GM12878 (cell line): ENCODE results near the gene EPB41L4A. TPM values are rescaled to one million over a fixed set of nuclear protein-coding genes. Genes with fewer than 3 reads are reported as not detected.

Experiments
- ATAC-seq: fragments of 200-7000 bp; cut with Tn5 transposase; 3 replicates; pipeline ENCODE4 v1.9.1; 2020; ENCODE audit warnings: mild to moderate bottlenecking, moderate library complexity
- BruUV-seq: library from RNA; stranded (reverse); fragments of 400-500 nt; replicated peaks from 2 replicates; lab custom pipeline; 2021; lab: Mats Ljungman, UMichigan
- CTCF ChIA-PET: fragments of 300-600 bp; sonication (Branson Sonifier 250); formaldehyde crosslinking; extraction: SDS; loops from one replicate; lab custom pipeline; 2021; ENCODE audit warnings: inconsistent platforms; lab: Yijun Ruan, JAX
- POLR2A ChIA-PET: fragments of 350-600 bp; formaldehyde crosslinking; extraction: SDS; loops from one replicate; lab custom pipeline; 2021; ENCODE audit warnings: inconsistent platforms; lab: Charles Lee
- RAD21 ChIA-PET: fragments of 300-600 bp; sonication (Branson Sonifier 250); formaldehyde crosslinking; loops from one replicate; lab custom pipeline; 2023; ENCODE audit warnings: antibody characterized with exemption; ENCODE audit not compliant: unreplicated experiment; lab: Charles Lee
- SMC1A ChIA-PET: fragments of 300-600 bp; sonication (Branson Sonifier 250); formaldehyde crosslinking; loops from one replicate; lab custom pipeline; 2023; ENCODE audit not compliant: unreplicated experiment, uncharacterized antibody; lab: Charles Lee
- DNase-seq: peaks from one replicate; pipeline ENCODE4 v3.0.0-alpha.2; 2011; ENCODE audit warnings: low read depth, low spot score
- FAIRE-seq: peaks from 3 replicates; lab custom pipeline; 2011; peaks lifted over from hg19 to GRCh38; lab: Jason Lieb, UNC
- H2AFZ ChIP-seq: 2 replicates; pipeline ENCODE4 v1.6.0; 2011; ENCODE audit warnings: low read depth, low read length, control low read depth; ENCODE audit not compliant: control insufficient read depth
- H3K27ac ChIP-seq: 2 replicates; pipeline ENCODE4 v1.5.1; 2011; ENCODE audit warnings: control low read depth; ENCODE audit not compliant: control insufficient read depth, insufficient read depth
- H3K27me3 ChIP-seq, 2 experiments: replicated peaks in 1 of 2; 2 replicates each; pipeline versions ENCODE4 v1.6.0 to v1.6.1; 2011; ENCODE audit warnings: low read length in 1 of 2; ENCODE audit not compliant: control insufficient read depth in 2 of 2, insufficient read depth in 2 of 2
- H3K36me3 ChIP-seq, 2 experiments: 2 replicates each; pipeline ENCODE4 v1.5.1; 2011; ENCODE audit warnings: low read length in 1 of 2; ENCODE audit not compliant: control insufficient read depth in 2 of 2, insufficient read depth in 2 of 2
- H3K4me1 ChIP-seq: 2 replicates; pipeline ENCODE4 v1.6.1; 2011; ENCODE audit warnings: mild to moderate bottlenecking, low read length, moderate library complexity, mixed read lengths; ENCODE audit not compliant: control insufficient read depth, insufficient read depth
- H3K4me2 ChIP-seq: 2 replicates; pipeline ENCODE4 v1.6.0; 2011; ENCODE audit warnings: control low read depth; ENCODE audit not compliant: control insufficient read depth, insufficient read depth
- H3K4me3 ChIP-seq: fragments of 200-600 bp; sonication (generic); 2 replicates; pipeline ENCODE4 v1.5.1; 2016
- H3K79me2 ChIP-seq: 2 replicates; pipeline ENCODE4 v1.6.0; 2011; ENCODE audit warnings: low read length; ENCODE audit not compliant: control insufficient read depth, insufficient read depth
- H3K9ac ChIP-seq: 2 replicates; pipeline ENCODE4 v1.8.0; 2011; ENCODE audit warnings: low read length, control low read depth, mixed read lengths; ENCODE audit not compliant: control insufficient read depth, insufficient read depth
- H3K9me3 ChIP-seq: replicated peaks from 3 replicates; pipeline ENCODE4 v1.5.1; 2011; ENCODE audit warnings: mild to moderate bottlenecking, low read length; ENCODE audit not compliant: control insufficient read depth, insufficient read depth
- H4K20me1 ChIP-seq: 2 replicates; pipeline ENCODE4 v1.6.0; 2011; ENCODE audit not compliant: control insufficient read depth, insufficient read depth
- ATF7 ChIP-seq: fragments of 450-650 bp; IDR thresholded peaks from 2 replicates; pipeline ENCODE4 v1.6.1; 2016; ENCODE audit warnings: low read depth, mild to moderate bottlenecking
- CEBPB ChIP-seq, 2 experiments: fragments of 150-350 bp in 1 of 2; IDR thresholded peaks; 2 replicates each; pipeline ENCODE4 v1.6.1; 2012 to 2014; ENCODE audit warnings: low read depth in 2 of 2, low read length in 2 of 2, borderline replicate concordance in 1 of 2, inconsistent platforms in 1 of 2
- CREB1 ChIP-seq: IDR thresholded peaks from 2 replicates; pipeline ENCODE4 v1.6.1; 2012; ENCODE audit warnings: low read depth, mild to moderate bottlenecking, inconsistent platforms
- IRF4 ChIP-seq: IDR thresholded peaks from 2 replicates; pipeline ENCODE4 v1.6.1; 2011; ENCODE audit warnings: low read depth, low read length
- MTA3 ChIP-seq: IDR thresholded peaks from 2 replicates; pipeline ENCODE4 v1.6.1; 2012; ENCODE audit warnings: low read length, inconsistent platforms, borderline replicate concordance
- NFYB ChIP-seq: IDR thresholded peaks from 2 replicates; pipeline ENCODE4 v1.6.1; 2011; ENCODE audit warnings: low read depth, mild to moderate bottlenecking, low read length, improper control_type of control experiment, moderate library complexity; ENCODE audit not compliant: insufficient read depth
- RUNX3 ChIP-seq: IDR thresholded peaks from 2 replicates; pipeline ENCODE4 v1.6.1; 2012; ENCODE audit warnings: low read length, inconsistent platforms
- ZNF217 ChIP-seq: fragments of 450-650 bp; IDR thresholded peaks from 2 replicates; pipeline ENCODE4 v1.6.1; 2017; ENCODE audit warnings: antibody characterized with exemption, mild to moderate bottlenecking
- ZNF384 ChIP-seq: IDR thresholded peaks from 2 replicates; pipeline ENCODE4 v1.6.1; 2012; ENCODE audit warnings: low read depth, mild to moderate bottlenecking, low read length, improper control_type of control experiment, borderline replicate concordance
- WGBS: methylation state at CpG from one replicate; pipeline ENCODE4 v1.1.6; 2016; ENCODE audit warnings: low lambda C conversion rate; ENCODE audit not compliant: insufficient replicate concordance, insufficient coverage; ENCODE audit errors: missing lambda C conversion rate; 5-methylcytosine and 5-hydroxymethylcytosine counted together
- in situ Hi-C: fragments of 300-500 bp; cut with MboI; formaldehyde crosslinking; loops from 9 replicates; pipeline ENCODE4 v1.14.3; 2018; ENCODE audit warnings: mixed read lengths
- intact Hi-C: fragments of 100-400 bp; cut with micrococcal nuclease; formaldehyde crosslinking; loops from one replicate; pipeline ENCODE4 v1.14.2; 2022; ENCODE audit not compliant: unreplicated experiment
- polyA plus RNA-seq, 11 experiments: library from polyadenylated mRNA; depleted of rRNA in 4 of 11; unstranded in 6 of 11; stranded (reverse) in 5 of 11; fragments of >200 nt; fragmentation: Nextera tagmentation in 4 of 11; fragmentation: Illumina TruSeq in 1 of 11; extraction: Ambion mirVana in 4 of 11; extraction: Trizol in 1 of 11; gene quantifications; 1 replicate in 1 of 11; 2 replicates in 10 of 11; pipeline versions ENCODE4 v1.2.1 to v1.2.3, GENCODE V29; 2011 to 2016; ENCODE audit warnings: inconsistent platforms in 2 of 11, missing spikeins in 2 of 11, low read depth in 1 of 11
- total RNA-seq, 4 experiments: library from RNA; depleted of rRNA in 3 of 4; stranded (reverse); fragments of >200 nt in 3 of 4; fragmentation: Illumina TruSeq in 1 of 4; extraction: Trizol in 1 of 4; gene quantifications; 2 replicates each; pipeline versions ENCODE4 v1.2.1 to v1.2.3, GENCODE V29; 2013 to 2021
- TF ChIP-seq, protein P1 (sequence below): fragments of 450-650 bp; conservative IDR thresholded peaks from 2 replicates; pipeline ENCODE4 v1.6.1; 2017; ENCODE audit warnings: mild to moderate bottlenecking, moderate library complexity
- TF ChIP-seq, protein P2 (sequence below): IDR thresholded peaks from 2 replicates; pipeline ENCODE4 v1.6.1; 2012; ENCODE audit warnings: improper control_type of control experiment, low read depth, low read length; ENCODE audit not compliant: insufficient replicate concordance
- TF ChIP-seq, protein P3 (sequence below): fragments of 450-650 bp; formaldehyde crosslinking; IDR thresholded peaks from 2 replicates; pipeline ENCODE4 v1.4.0; 2022; ENCODE audit warnings: mild to moderate bottlenecking, moderate library complexity

Gene EPB41L4A
- total and polyA plus RNA-seq, 10 of the 15 experiments (the other 5 are each of a cell fraction or from before 2014, with no cell fraction given): 0.10 to 0.67 (median 0.30) TPM

DNA sequence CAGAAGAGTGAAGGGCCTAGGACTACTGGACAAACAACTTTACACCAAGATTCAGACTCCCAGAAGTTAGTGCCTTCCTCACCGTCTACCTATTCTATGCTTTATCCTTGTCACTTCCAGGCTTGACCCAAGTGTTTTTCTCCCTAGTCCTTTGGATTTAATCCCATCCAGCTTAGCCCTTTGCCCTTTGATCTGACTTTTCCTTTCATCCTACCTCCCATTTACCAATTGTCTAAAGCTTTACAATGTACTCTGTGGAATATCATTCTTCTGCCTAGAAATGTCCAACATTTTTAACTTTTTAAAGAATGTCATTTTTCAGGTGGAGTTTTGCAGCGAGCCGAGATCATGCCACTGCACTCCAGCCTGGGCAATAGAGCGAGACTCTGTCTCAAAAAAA is 292.1 kb downstream of the EPB41L4A start:
- no peak for FAIRE-seq
- Histone ChIP-seq H3K4me1 (no peaks in the 10 kb centered on the region), H3K79me2 (no peaks in the 10 kb centered on the region), H3K9ac (no peak overlapping the region), H3K9me3 (no peaks in the 10 kb centered on the region; the same call in 1 of the 3 replicates), H4K20me1 (no peaks in the 10 kb centered on the region), H3K27ac (no peak overlapping the region), H3K4me2 (no peak overlapping the region), H3K4me3 (no peak overlapping the region), H3K36me3 (no peaks in the 10 kb centered on the region), H2AFZ (no peak overlapping the region), H3K27me3 (no peaks in the 10 kb centered on the region)
- SMC1A ChIA-PET: interaction anchor here (1.4 to 1.7 kb wide), 2 partner anchors 9 to 19 kb away, joined by 4 to 6 read pairs; no protein-coding TSS in a partner anchor
- intact Hi-C loops: no loop called here
- 58% methylated on average over 4 of the region's 4 CpGs for WGBS
- ATAC-seq: no peak
- POLR2A ChIA-PET: no interaction called here
- CTCF ChIA-PET: interaction anchor here (1.1 kb wide), 1 partner anchor 198 kb away, joined by 3 read pairs; no protein-coding TSS in a partner anchor
- no peak for DNase-seq
- in situ Hi-C loops: no loop called here
- RAD21 ChIA-PET: no interaction called here
- no TSS peak for BruUV-seq
- no peak for TF ChIP-seq ZNF384
- TF ChIP-seq, protein P1, sequence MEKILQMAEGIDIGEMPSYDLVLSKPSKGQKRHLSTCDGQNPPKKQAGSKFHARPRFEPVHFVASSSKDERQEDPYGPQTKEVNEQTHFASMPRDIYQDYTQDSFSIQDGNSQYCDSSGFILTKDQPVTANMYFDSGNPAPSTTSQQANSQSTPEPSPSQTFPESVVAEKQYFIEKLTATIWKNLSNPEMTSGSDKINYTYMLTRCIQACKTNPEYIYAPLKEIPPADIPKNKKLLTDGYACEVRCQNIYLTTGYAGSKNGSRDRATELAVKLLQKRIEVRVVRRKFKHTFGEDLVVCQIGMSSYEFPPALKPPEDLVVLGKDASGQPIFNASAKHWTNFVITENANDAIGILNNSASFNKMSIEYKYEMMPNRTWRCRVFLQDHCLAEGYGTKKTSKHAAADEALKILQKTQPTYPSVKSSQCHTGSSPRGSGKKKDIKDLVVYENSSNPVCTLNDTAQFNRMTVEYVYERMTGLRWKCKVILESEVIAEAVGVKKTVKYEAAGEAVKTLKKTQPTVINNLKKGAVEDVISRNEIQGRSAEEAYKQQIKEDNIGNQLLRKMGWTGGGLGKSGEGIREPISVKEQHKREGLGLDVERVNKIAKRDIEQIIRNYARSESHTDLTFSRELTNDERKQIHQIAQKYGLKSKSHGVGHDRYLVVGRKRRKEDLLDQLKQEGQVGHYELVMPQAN: no peak
- TF ChIP-seq, protein P2, sequence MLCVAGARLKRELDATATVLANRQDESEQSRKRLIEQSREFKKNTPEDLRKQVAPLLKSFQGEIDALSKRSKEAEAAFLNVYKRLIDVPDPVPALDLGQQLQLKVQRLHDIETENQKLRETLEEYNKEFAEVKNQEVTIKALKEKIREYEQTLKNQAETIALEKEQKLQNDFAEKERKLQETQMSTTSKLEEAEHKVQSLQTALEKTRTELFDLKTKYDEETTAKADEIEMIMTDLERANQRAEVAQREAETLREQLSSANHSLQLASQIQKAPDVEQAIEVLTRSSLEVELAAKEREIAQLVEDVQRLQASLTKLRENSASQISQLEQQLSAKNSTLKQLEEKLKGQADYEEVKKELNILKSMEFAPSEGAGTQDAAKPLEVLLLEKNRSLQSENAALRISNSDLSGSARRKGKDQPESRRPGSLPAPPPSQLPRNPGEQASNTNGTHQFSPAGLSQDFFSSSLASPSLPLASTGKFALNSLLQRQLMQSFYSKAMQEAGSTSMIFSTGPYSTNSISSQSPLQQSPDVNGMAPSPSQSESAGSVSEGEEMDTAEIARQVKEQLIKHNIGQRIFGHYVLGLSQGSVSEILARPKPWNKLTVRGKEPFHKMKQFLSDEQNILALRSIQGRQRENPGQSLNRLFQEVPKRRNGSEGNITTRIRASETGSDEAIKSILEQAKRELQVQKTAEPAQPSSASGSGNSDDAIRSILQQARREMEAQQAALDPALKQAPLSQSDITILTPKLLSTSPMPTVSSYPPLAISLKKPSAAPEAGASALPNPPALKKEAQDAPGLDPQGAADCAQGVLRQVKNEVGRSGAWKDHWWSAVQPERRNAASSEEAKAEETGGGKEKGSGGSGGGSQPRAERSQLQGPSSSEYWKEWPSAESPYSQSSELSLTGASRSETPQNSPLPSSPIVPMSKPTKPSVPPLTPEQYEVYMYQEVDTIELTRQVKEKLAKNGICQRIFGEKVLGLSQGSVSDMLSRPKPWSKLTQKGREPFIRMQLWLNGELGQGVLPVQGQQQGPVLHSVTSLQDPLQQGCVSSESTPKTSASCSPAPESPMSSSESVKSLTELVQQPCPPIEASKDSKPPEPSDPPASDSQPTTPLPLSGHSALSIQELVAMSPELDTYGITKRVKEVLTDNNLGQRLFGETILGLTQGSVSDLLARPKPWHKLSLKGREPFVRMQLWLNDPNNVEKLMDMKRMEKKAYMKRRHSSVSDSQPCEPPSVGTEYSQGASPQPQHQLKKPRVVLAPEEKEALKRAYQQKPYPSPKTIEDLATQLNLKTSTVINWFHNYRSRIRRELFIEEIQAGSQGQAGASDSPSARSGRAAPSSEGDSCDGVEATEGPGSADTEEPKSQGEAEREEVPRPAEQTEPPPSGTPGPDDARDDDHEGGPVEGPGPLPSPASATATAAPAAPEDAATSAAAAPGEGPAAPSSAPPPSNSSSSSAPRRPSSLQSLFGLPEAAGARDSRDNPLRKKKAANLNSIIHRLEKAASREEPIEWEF: no peak
- TF ChIP-seq, protein P3, sequence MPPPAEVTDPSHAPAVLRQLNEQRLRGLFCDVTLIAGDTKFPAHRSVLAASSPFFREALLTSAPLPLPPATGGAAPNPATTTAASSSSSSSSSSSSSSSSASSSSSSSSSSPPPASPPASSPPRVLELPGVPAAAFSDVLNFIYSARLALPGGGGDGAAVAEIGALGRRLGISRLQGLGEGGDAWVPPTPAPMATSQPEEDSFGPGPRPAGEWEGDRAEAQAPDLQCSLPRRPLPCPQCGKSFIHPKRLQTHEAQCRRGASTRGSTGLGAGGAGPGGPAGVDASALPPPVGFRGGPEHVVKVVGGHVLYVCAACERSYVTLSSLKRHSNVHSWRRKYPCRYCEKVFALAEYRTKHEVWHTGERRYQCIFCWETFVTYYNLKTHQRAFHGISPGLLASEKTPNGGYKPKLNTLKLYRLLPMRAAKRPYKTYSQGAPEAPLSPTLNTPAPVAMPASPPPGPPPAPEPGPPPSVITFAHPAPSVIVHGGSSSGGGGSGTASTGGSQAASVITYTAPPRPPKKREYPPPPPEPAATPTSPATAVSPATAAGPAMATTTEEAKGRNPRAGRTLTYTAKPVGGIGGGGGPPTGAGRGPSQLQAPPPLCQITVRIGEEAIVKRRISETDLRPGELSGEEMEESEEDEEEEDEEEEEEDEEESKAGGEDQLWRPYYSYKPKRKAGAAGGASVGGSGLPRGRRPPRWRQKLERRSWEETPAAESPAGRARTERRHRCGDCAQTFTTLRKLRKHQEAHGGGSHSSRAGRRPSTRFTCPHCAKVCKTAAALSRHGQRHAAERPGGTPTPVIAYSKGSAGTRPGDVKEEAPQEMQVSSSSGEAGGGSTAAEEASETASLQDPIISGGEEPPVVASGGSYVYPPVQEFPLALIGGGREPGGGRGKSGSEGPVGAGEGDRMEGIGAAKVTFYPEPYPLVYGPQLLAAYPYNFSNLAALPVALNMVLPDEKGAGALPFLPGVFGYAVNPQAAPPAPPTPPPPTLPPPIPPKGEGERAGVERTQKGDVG: no peak
- no peak for TF ChIP-seq MTA3
- TF ChIP-seq NFYB: no peak
- TF ChIP-seq RUNX3: no peak
- no peak for TF ChIP-seq CREB1
- no peak for TF ChIP-seq ATF7
- no peak for TF ChIP-seq ZNF217
- no peak for TF ChIP-seq IRF4
- TF ChIP-seq CEBPB (IDR thresholded peaks at IDR 0.05; ENCODE audit: borderline replicate concordance in 1 of 2, low read depth in 2 of 2, low read length in 2 of 2): no peak
